ACHN (cell line): ENCODE results near the gene ICE2.

Experiments used
- DNase-seq: peaks from one replicate; pipeline ENCODE4 v3.0.0-alpha.2; 2015
- in situ Hi-C: cut with HindIII; loops from 2 replicates; pipeline ENCODE4 v1.10.0; 2017; ENCODE audit warnings: low sequenced_read_pairs, low pct_ligation_motif_present, low pct_unique_long_range_greater_than_20kb

The ICE2 gene

GRCh38 chr15:60507596-60508424 is 28.9 kb upstream of the ICE2 start:
- DNase-seq, result peak; percentile 63
- in situ Hi-C loops, result no loop called here

GRCh38 chr15:60496853-60497252 is 17.9 kb upstream of the ICE2 start:
- in situ Hi-C loops, result no loop called here
- DNase-seq, result no peak

GRCh38 chr15:60494108-60494507 is 15.2 kb upstream of the ICE2 start:
- DNase-seq, result no peak
- in situ Hi-C loops, result no loop called here

- DNase-seq, result no peak
- in situ Hi-C loops, result no loop called here
Measured at GRCh38 chr15:60493166-60493565, 14.2 kb upstream of the ICE2 start.

- in situ Hi-C loops, result no loop called here
- DNase-seq, result no peak
Measured at GRCh38 chr15:60486742-60487141, 7.8 kb upstream of the ICE2 start.

GRCh38 chr15:60485365-60486055 is 6.6 kb upstream of the ICE2 start:
- in situ Hi-C loops, result no loop called here
- DNase-seq, result no peak

- in situ Hi-C loops, result no loop called here
- DNase-seq, result no peak
Measured at GRCh38 chr15:60483042-60483441, 4.1 kb upstream of the ICE2 start.

- DNase-seq, result no peak
- in situ Hi-C loops, result no loop called here
Measured at GRCh38 chr15:60480888-60481287, 1.9 kb upstream of the ICE2 start.

- DNase-seq, result no peak
- in situ Hi-C loops, result no loop called here
Measured at GRCh38 chr15:60480149-60480548, 1.2 kb upstream of the ICE2 start.

- DNase-seq, result no peak
- in situ Hi-C loops, result no loop called here
Measured at GRCh38 chr15:60479361-60480110, 594 bp upstream of the ICE2 start.

- in situ Hi-C loops, result no loop called here
- peak; percentile 31 for DNase-seq
Measured at GRCh38 chr15:60477916-60478565, 901 bp downstream of the ICE2 start.

- DNase-seq, result no peak
- in situ Hi-C loops, result no loop called here
Measured at GRCh38 chr15:60477164-60477563, 1.8 kb downstream of the ICE2 start.

GRCh38 chr15:60476713-60477112 is 2.2 kb downstream of the ICE2 start:
- peak; percentile 57 for DNase-seq
- in situ Hi-C loops, result no loop called here

GRCh38 chr15:60473135-60473534 is 5.8 kb downstream of the ICE2 start:
- in situ Hi-C loops, result no loop called here
- DNase-seq, result no peak

GRCh38 chr15:60471314-60471713 is 7.6 kb downstream of the ICE2 start:
- no peak for DNase-seq

GRCh38 chr15:60469893-60470641 is 8.9 kb downstream of the ICE2 start:
- peak; percentile 74 for DNase-seq

More at GRCh38 chr15:60471314-60471713, 7.6 kb downstream of the ICE2 start:
- in situ Hi-C loops, result no loop called here

GRCh38 chr15:60464836-60465630 is 13.9 kb downstream of the ICE2 start:
- no peak for DNase-seq

More at GRCh38 chr15:60469893-60470641, 8.9 kb downstream of the ICE2 start:
- in situ Hi-C loops, result no loop called here

More at GRCh38 chr15:60464836-60465630, 13.9 kb downstream of the ICE2 start:
- in situ Hi-C loops, result no loop called here
